Thoracic aorta (tissue), 2 donors: Measurements from ENCODE around the gene RGS17. TPM values are rescaled to one million over a fixed set of nuclear protein-coding genes. Genes with fewer than 3 reads are reported as not detected.

Source experiments
- ATAC-seq: fragments of 150-250 bp; one replicate; pipeline ENCODE4 v1.8.0; 2017; ENCODE audit warnings: low read depth; ENCODE audit not compliant: insufficient number of reproducible peaks, low FRiP score
- DNase-seq: peaks from one replicate; pipeline ENCODE4 v3.0.0-alpha.2; 2020; ENCODE audit warnings: low spot score
- H3K27ac ChIP-seq, 2 donors: fragments of 200-600 bp; sonication (generic); 1 replicate in 1 of 2; 2 replicates in 1 of 2; pipeline ENCODE4 v1.5.1; 2016; ENCODE audit warnings: mild to moderate bottlenecking in 2 of 2, moderate library complexity in 2 of 2
- H3K27me3 ChIP-seq: fragments of 200-600 bp; sonication (generic); replicated peaks from 2 replicates; pipeline ENCODE4 v1.6.0; 2016; ENCODE audit warnings: mild to moderate bottlenecking; ENCODE audit not compliant: insufficient read depth
- H3K36me3 ChIP-seq: fragments of 200-600 bp; sonication (generic); one replicate; pipeline ENCODE4 v1.5.1; 2016
- H3K4me1 ChIP-seq, 2 donors: fragments of 200-600 bp; sonication (generic); 1 replicate in 1 of 2; 2 replicates in 1 of 2; pipeline versions ENCODE4 v1.5.1 to v1.6.0; 2016; ENCODE audit warnings: low read depth in 2 of 2, mild to moderate bottlenecking in 1 of 2; ENCODE audit not compliant: control insufficient read depth in 1 of 2
- H3K4me3 ChIP-seq: fragments of 200-600 bp; sonication (generic); 2 replicates; pipeline ENCODE4 v1.5.1; 2016; ENCODE audit warnings: mild to moderate bottlenecking
- H3K9me3 ChIP-seq: fragments of 200-600 bp; sonication (generic); 2 replicates; pipeline ENCODE4 v1.5.1; 2016
- total RNA-seq, 2 donors: library from RNA; depleted of rRNA; stranded (reverse); fragments of >200 nt; gene quantifications; one replicate each; pipeline versions ENCODE4 v1.1.0 to v1.2.3, GENCODE V29; 2016
- TF ChIP-seq, protein P1 (sequence below): fragments of 200-600 bp; sonication (generic); IDR thresholded peaks from one replicate; pipeline ENCODE4 v1.5.1; 2019; ENCODE audit warnings: antibody characterized with exemption

Gene RGS17
- total RNA-seq, 2 donors from 2014 or later: 3.4 to 3.7 TPM

- ATAC-seq (no peak), DNase-seq (no peak)
- H3K4me3 ChIP-seq: no peak overlapping the region
- H3K27ac ChIP-seq: no peak overlapping the region
- no peaks in the 10 kb centered on the region for H3K9me3 ChIP-seq
- TF ChIP-seq, protein P1, sequence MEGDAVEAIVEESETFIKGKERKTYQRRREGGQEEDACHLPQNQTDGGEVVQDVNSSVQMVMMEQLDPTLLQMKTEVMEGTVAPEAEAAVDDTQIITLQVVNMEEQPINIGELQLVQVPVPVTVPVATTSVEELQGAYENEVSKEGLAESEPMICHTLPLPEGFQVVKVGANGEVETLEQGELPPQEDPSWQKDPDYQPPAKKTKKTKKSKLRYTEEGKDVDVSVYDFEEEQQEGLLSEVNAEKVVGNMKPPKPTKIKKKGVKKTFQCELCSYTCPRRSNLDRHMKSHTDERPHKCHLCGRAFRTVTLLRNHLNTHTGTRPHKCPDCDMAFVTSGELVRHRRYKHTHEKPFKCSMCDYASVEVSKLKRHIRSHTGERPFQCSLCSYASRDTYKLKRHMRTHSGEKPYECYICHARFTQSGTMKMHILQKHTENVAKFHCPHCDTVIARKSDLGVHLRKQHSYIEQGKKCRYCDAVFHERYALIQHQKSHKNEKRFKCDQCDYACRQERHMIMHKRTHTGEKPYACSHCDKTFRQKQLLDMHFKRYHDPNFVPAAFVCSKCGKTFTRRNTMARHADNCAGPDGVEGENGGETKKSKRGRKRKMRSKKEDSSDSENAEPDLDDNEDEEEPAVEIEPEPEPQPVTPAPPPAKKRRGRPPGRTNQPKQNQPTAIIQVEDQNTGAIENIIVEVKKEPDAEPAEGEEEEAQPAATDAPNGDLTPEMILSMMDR: no peak
- H3K4me1 ChIP-seq: peaks cover 16 to 64% of the 10 kb centered on the region in 2 donors
- H3K27me3 ChIP-seq: no peaks in the 10 kb centered on the region
- H3K36me3 ChIP-seq: no peaks in the 10 kb centered on the region
Measured at GRCh38 chr6:153101461-153101860, 29.6 kb downstream of the RGS17 start.

DNA sequence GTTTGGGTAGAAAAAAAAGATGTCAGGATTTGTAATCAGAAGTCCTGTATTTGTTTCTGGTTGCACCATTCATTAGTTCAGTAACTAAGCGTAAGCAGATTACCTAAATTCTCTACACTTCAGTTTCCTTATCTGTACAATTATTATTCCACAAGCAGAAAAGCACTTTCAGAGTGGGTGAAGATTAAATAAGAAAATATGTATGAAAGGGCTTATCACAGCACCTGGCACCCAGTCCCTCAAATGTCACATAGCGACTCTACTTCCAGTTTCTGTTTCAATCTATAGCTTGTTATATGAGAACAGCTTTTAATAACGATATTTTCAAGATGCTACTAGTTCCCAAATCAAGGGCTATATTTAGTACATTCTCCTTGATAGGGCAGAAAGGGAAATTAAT, 31.4 kb downstream of the RGS17 start:
- peak overlapping the region; percentile 59 for H3K4me3 ChIP-seq
- H3K36me3 ChIP-seq: no peaks in the 10 kb centered on the region
- ATAC-seq (no peak), DNase-seq (no peak)
- peaks cover 12 to 60% of the 10 kb centered on the region in 2 donors for H3K4me1 ChIP-seq
- H3K27me3 ChIP-seq: no peaks in the 10 kb centered on the region
- H3K9me3 ChIP-seq: no peaks in the 10 kb centered on the region
- H3K27ac ChIP-seq: peak overlapping the region in 1 of 2 donors; percentile 3
- TF ChIP-seq, protein P1: no peak

GRCh38 chr6:153096792-153097191, 34.3 kb downstream of the RGS17 start:
- TF ChIP-seq, protein P1: no peak
- Histone ChIP-seq H3K27ac (peak overlapping the region in 1 of 2 donors; percentile 39), H3K4me3 (no peak overlapping the region), H3K9me3 (no peaks in the 10 kb centered on the region), H3K27me3 (no peaks in the 10 kb centered on the region), H3K4me1 (peaks cover 0 to 46% of the 10 kb centered on the region in 2 donors), H3K36me3 (no peaks in the 10 kb centered on the region)
- no peak for DNase-seq
- no peak for ATAC-seq

GRCh38 chr6:153096031-153096430, 35.1 kb downstream of the RGS17 start:
- no peaks in the 10 kb centered on the region for H3K9me3 ChIP-seq
- peak overlapping the region; percentile 19 to 39 for H3K27ac ChIP-seq
- DNase-seq: no peak
- H3K4me3 ChIP-seq: no peak overlapping the region
- peaks cover 1 to 54% of the 10 kb centered on the region in 2 donors for H3K4me1 ChIP-seq
- no peaks in the 10 kb centered on the region for H3K27me3 ChIP-seq
- no peak for ATAC-seq
- no peaks in the 10 kb centered on the region for H3K36me3 ChIP-seq
- TF ChIP-seq, protein P1: no peak

GRCh38 chr6:153092082-153093013, 38.7 kb downstream of the RGS17 start:
- peak; percentile 34 for ATAC-seq

More at GRCh38 chr6:153092082-153093013, 38.7 kb downstream of the RGS17 start:
- no peaks in the 10 kb centered on the region for H3K36me3 ChIP-seq
- DNase-seq: no peak
- peak overlapping the region; percentile 23 for H3K4me3 ChIP-seq
- TF ChIP-seq, protein P1: no peak
- no peaks in the 10 kb centered on the region for H3K27me3 ChIP-seq
- peak overlapping the region; percentile 52 to 60 for H3K27ac ChIP-seq
- peaks cover 13 to 59% of the 10 kb centered on the region in 2 donors for H3K4me1 ChIP-seq
- no peaks in the 10 kb centered on the region for H3K9me3 ChIP-seq
